ENCODE data around the gene PGS1. TPM values are rescaled to one million over a fixed set of nuclear protein-coding genes. Genes with fewer than 3 reads are reported as not detected.

PGS1 gene
- polyA plus RNA-seq, 4 donors, result 34.2 to 54.1 (median 42.5) TPM

- no peak for DNase-seq (ENCODE audit: low read depth in 4 of 4, low spot score in 3 of 4)
These were observed 91.0 kb downstream of the PGS1 start for GRCh38 chr17:78469443-78469842.

- DNase-seq (ENCODE audit: low read depth in 4 of 4, low spot score in 3 of 4), result no peak
These were observed 93.2 kb downstream of the PGS1 start for GRCh38 chr17:78471635-78472034.

GRCh38 chr17:78472035-78472905 lies 93.8 kb downstream of the PGS1 start:
- no peak for DNase-seq (ENCODE audit: low read depth in 4 of 4, low spot score in 3 of 4)

GRCh38 chr17:78473951-78474613 lies 95.6 kb downstream of the PGS1 start:
- DNase-seq (ENCODE audit: low read depth in 4 of 4, low spot score in 3 of 4), result no peak

Other genes with a start within 250 kb of the PGS1 start
- 10 to 100 TPM in 3 of 4 donors, 1 to 10 TPM in 1; 9.2 to 35.1 (median 27.3) TPM for gene TMC6, start 249.9 kb upstream of the PGS1 start, polyA plus RNA-seq (ENCODE audit: insufficient read length in 4 of 4)
- 1 to 10 TPM in 3 of 4 donors, under 1 TPM in 1; 0.90 to 2.6 (median 1.8) TPM for gene TMC8, start 247.9 kb upstream of the PGS1 start, polyA plus RNA-seq (ENCODE audit: insufficient read length in 4 of 4)
- gene C17orf99, start 232.3 kb upstream of the PGS1 start, polyA plus RNA-seq (ENCODE audit: insufficient read length in 4 of 4), result 1 to 10 TPM in 1 of 4 donors, under 1 TPM in 3; 0.17 to 3.7 (median 0.46) TPM
- 10 to 100 TPM; 17.7 to 77.9 (median 60.0) TPM for gene SYNGR2, start 210.1 kb upstream of the PGS1 start, polyA plus RNA-seq (ENCODE audit: insufficient read length in 4 of 4)
- gene TK1, start 191.6 kb upstream of the PGS1 start, polyA plus RNA-seq (ENCODE audit: insufficient read length in 4 of 4), result 10 to 100 TPM; 21.1 to 37.3 (median 25.9) TPM
- gene AFMID, start 191.3 kb upstream of the PGS1 start, polyA plus RNA-seq (ENCODE audit: insufficient read length in 4 of 4), result 10 to 100 TPM; 50.4 to 82.3 (median 60.4) TPM
- 10 to 100 TPM; 22.8 to 31.1 (median 26.6) TPM for gene BIRC5, start 164.4 kb upstream of the PGS1 start, polyA plus RNA-seq (ENCODE audit: insufficient read length in 4 of 4)
- not detected for gene TMEM235, start 147.0 kb upstream of the PGS1 start, polyA plus RNA-seq (ENCODE audit: insufficient read length in 4 of 4)
- 100 to 1,000 TPM in 1 of 4 donors, 1 to 10 TPM in 3; 7.4 to 384 (median 7.6) TPM for gene SOCS3, start 18.6 kb upstream of the PGS1 start, polyA plus RNA-seq (ENCODE audit: insufficient read length in 4 of 4)
- gene DNAH17, start 198.7 kb downstream of the PGS1 start, polyA plus RNA-seq (ENCODE audit: insufficient read length in 4 of 4), result 1 to 10 TPM; 1.5 to 4.8 (median 2.2) TPM

Data from left renal pelvis (tissue), 4 donors.